Activated B cell treated with CpG ODN at 0.5 μM for 24 hours (primary cell): ENCODE measurements around the gene EIF5AL1. TPM values are rescaled to one million over a fixed set of nuclear protein-coding genes. Genes with fewer than 3 reads are reported as not detected.
"Not testable (repeated sequence)": the region's sequence is repeated elsewhere in the genome, so short reads cannot be mapped to it uniquely, and the experiment has no call there.

Source experiments
- ATAC-seq: fragments of 200-7000 bp; cut with Tn5 transposase; one replicate; pipeline ENCODE4 v1.10.0; 2021; ENCODE audit warnings: low read depth, mild to moderate bottlenecking, moderate library complexity
- CTCF ChIA-PET: fragments of 350-600 bp; sonication (Branson Sonifier 250); formaldehyde crosslinking; loops from one replicate; lab custom pipeline; 2021; ENCODE audit warnings: antibody characterized with exemption; lab: Charles Lee
- POLR2A ChIA-PET: fragments of 350-600 bp; sonication (Branson Sonifier 250); formaldehyde crosslinking; loops from one replicate; lab custom pipeline; 2021; ENCODE audit warnings: antibody characterized with exemption; lab: Charles Lee
- DNase-seq: peaks from one replicate; pipeline ENCODE4 v3.0.0; 2022
- H3K27ac Mint-ChIP-seq: one replicate; pipeline ENCODE4 v1.8.0; 2020; ENCODE audit warnings: mixed read lengths
- H3K27me3 Mint-ChIP-seq: one replicate; pipeline ENCODE4 v1.8.0; 2021; ENCODE audit warnings: mixed read lengths
- H3K36me3 Mint-ChIP-seq: one replicate; pipeline ENCODE4 v1.8.0; 2021; ENCODE audit warnings: low read depth, mixed read lengths
- H3K4me1 Mint-ChIP-seq: one replicate; pipeline ENCODE4 v1.8.0; 2021; ENCODE audit warnings: mixed read lengths
- H3K4me3 Mint-ChIP-seq: one replicate; pipeline ENCODE4 v1.8.0; 2020; ENCODE audit warnings: mild to moderate bottlenecking, mixed read lengths
- H3K9me3 Mint-ChIP-seq: one replicate; pipeline ENCODE4 v1.8.0; 2020; ENCODE audit warnings: mixed read lengths
- CTCF ChIP-seq: fragments of 200-600 bp; IDR thresholded peaks from one replicate; pipeline ENCODE4 v1.8.0; 2022; ENCODE audit warnings: antibody characterized with exemption, mild to moderate bottlenecking
- intact Hi-C: fragments of 100-400 bp; cut with micrococcal nuclease; formaldehyde crosslinking; loops from one replicate; pipeline ENCODE4 v1.15.1; 2024
- total RNA-seq: library from RNA; stranded (reverse); gene quantifications from 2 replicates; pipeline ENCODE4 v1.2.3, GENCODE V29; 2022

The EIF5AL1 gene
- total RNA-seq, 1 donor from 2014 or later, result 1.4 TPM

- ChIA-PET POLR2A (no interaction called here), CTCF (no interaction called here)
- Mint-ChIP-seq H3K27me3 (peaks cover 28% of the 10 kb centered on the region), H3K4me3 (no peak overlapping the region), H3K4me1 (no peaks in the 10 kb centered on the region), H3K9me3 (no peaks in the 10 kb centered on the region), H3K27ac (no peak overlapping the region), H3K36me3 (no peaks in the 10 kb centered on the region)
- DNase-seq (no peak), ATAC-seq (no peak)
- intact Hi-C loops, result no loop called here
- TF ChIP-seq CTCF, result no peak
These were observed 6.5 kb upstream of the EIF5AL1 start for GRCh38 chr10:79505829-79506228.

- CTCF ChIA-PET, result no interaction called here
- POLR2A ChIA-PET, result no interaction called here
- DNase-seq (no peak), ATAC-seq (no peak)
- TF ChIP-seq CTCF, result no peak
- no peaks in the 10 kb centered on the region for H3K9me3 Mint-ChIP-seq
- H3K36me3 Mint-ChIP-seq, result no peaks in the 10 kb centered on the region
- H3K27me3 Mint-ChIP-seq, result peaks cover 19% of the 10 kb centered on the region
- H3K4me3 Mint-ChIP-seq, result no peak overlapping the region
- H3K4me1 Mint-ChIP-seq, result no peaks in the 10 kb centered on the region
- H3K27ac Mint-ChIP-seq, result no peak overlapping the region
- intact Hi-C loops, result no loop called here
These were observed 4.7 kb upstream of the EIF5AL1 start for GRCh38 chr10:79507440-79508167.

DNA sequence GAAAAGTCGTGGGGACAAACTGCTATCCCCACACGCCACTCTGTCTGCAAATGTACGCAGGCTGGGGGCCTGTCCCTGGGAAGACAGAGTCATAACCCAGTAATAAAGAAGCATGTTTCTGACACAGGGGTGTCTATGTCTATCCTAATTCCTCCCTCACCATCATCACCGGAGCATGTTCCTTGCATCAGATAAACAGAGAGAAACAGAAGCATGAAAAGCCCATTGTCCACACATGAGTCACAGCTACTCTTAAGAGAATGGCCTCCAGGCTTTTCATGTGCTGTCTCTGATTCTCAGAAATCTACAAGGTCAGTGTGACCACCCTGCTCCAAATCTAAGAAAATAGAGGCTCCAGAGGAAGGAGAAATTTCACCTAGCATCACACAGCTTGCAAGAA is 4.1 kb upstream of the EIF5AL1 start:
- ATAC-seq, H3K9me3 Mint-ChIP-seq, DNase-seq, intact Hi-C loops, H3K4me1 Mint-ChIP-seq, CTCF ChIA-PET, H3K4me3 Mint-ChIP-seq, H3K36me3 Mint-ChIP-seq, POLR2A ChIA-PET, H3K27ac Mint-ChIP-seq: not testable (repeated sequence)
- peaks cover 19% of the 10 kb centered on the region for H3K27me3 Mint-ChIP-seq

DNA sequence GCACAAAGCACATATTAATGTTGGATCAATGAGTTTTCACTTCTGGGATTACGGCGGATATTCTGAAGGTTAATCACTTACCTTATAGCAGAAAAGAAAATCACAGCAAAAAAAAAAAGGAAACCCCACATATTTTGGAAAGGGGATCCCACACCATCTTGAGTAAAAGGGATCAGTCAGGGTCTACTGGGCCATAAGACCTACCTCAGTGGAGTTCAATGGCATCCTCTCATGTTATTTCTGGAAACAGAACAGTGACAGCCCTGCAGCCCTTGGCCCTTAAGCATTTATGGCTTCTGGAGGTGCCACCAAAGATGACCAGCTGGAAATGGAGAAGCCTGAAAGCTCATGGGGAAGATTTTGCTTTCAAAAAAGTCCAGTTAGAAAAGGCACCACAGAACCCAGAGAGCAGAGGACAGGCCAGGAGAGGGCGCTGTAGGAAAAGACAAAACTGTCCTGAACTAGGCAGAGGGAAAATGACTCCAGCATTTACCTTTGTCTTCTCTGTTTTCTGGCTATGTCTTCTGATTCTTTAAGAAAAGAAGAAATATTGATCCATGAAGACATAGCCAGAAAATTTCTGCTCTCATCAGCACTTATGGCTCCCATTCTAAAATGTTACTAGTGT is 2.9 kb upstream of the EIF5AL1 start:
- POLR2A ChIA-PET, H3K4me1 Mint-ChIP-seq, H3K27ac Mint-ChIP-seq, CTCF ChIA-PET, H3K9me3 Mint-ChIP-seq, DNase-seq, H3K4me3 Mint-ChIP-seq, intact Hi-C loops, H3K36me3 Mint-ChIP-seq: not testable (repeated sequence)
- ATAC-seq, result peak; percentile 34
- H3K27me3 Mint-ChIP-seq, result peaks cover 17% of the 10 kb centered on the region

DNA sequence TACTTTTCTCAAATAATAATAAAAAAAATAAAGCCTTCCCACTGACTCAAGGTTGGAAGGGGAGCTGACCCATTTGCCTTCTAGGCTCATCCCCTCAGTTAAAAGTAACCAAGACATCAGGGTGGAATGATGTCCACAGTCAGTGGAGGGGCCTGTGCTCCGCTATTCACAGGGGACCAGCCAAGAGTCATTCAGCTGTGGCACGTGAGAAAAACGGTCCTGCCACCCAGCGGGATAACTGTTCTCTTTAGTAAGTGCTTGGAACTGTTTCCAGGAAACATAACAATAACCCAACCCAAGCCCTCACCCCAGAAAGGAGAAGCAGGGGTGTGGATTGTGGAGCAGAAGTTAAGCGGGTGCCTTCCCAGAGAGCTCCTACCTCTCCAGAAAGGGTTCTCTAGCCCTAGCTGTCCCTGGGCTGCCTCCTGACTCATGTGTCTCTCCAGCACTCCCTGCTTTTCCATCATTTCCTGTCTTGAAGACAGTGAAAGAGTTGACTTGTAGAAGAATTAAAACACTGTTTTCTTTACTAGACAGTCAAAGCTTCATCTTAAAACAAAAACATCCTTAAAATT is 2.3 kb upstream of the EIF5AL1 start:
- H3K36me3 Mint-ChIP-seq, H3K9me3 Mint-ChIP-seq, DNase-seq, intact Hi-C loops, H3K27ac Mint-ChIP-seq, POLR2A ChIA-PET, ATAC-seq, CTCF ChIA-PET, H3K4me3 Mint-ChIP-seq, H3K4me1 Mint-ChIP-seq: not testable (repeated sequence)
- H3K27me3 Mint-ChIP-seq, result peaks cover 18% of the 10 kb centered on the region

DNA sequence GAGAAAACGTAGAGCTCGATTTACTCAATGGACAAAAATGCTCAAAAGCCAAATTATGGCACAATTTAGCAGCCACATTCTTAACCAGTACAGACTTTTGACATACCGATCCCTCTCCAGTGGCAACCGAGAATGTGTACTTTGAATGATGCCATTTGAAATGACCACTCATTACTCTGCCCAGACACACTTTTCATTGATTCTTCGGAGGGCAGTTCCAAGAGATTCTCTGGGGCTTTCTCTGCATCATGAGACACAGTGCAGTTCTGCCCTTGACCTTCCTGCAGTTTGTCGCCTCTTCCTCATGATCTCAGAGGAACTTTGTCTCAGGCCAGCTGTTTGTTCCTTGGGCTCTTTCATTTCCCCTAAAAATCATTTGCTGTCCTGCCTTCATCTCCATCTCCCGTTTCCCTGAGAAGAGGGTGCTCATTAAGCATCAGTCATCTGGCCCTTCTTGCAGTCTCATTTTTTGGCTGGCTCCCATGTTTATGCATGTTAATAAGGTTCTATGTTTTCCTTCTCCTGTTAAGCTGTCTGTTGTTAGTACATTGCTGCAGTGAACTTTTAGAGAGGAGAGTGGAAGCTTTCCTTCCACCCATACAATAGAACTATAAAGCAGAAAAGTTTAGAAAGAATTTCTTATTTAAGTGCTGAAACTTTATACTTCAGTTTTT is 4.3 kb downstream of the EIF5AL1 start:
- H3K27me3 Mint-ChIP-seq, ATAC-seq, H3K36me3 Mint-ChIP-seq, intact Hi-C loops, H3K4me1 Mint-ChIP-seq, H3K9me3 Mint-ChIP-seq, H3K4me3 Mint-ChIP-seq, H3K27ac Mint-ChIP-seq, CTCF ChIA-PET, POLR2A ChIA-PET, DNase-seq: not testable (repeated sequence)

DNA sequence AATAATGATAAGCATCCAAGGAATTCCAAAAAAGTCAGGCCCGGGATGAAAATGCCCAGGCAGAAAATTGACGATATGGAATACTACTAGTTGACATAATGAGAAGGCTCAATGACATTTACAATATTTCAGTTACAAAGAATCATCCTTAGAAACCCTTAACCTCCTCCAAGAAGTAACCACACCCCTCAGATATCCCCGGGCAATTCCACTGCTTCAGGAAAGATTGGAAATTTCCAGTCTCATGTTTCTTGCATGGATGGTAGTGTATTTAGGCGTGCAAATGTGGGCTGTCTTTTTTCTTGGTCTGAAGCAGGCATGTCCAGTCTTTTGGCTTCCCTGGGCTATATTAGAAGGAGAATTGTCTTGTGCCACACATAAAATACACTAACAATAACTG is 5.2 kb downstream of the EIF5AL1 start:
- H3K27ac Mint-ChIP-seq, DNase-seq, H3K9me3 Mint-ChIP-seq, ATAC-seq, H3K36me3 Mint-ChIP-seq, H3K4me3 Mint-ChIP-seq, CTCF ChIA-PET, intact Hi-C loops, POLR2A ChIA-PET, H3K4me1 Mint-ChIP-seq, H3K27me3 Mint-ChIP-seq: not testable (repeated sequence)

DNA sequence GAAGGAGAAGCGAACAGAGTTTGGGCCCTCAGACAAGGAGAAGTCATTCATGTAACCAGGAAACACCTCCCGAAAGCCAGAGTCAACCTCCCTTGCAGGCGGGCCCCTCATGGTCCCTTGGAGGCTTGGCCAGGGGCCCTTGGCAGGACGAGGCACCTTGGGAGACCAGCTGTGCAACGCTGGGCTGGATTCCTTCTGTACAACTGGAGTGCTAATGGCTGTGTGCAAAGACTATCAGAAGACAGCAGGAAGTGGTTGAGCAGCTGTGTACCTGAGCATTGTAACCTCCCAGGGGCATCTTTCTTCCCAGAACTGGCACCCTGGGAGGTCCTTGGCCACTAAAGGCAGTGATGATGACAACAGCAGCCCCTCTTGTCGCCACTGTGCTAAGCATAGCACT is 9.4 kb downstream of the EIF5AL1 start:
- ATAC-seq, POLR2A ChIA-PET, CTCF ChIA-PET, H3K36me3 Mint-ChIP-seq, H3K4me1 Mint-ChIP-seq, H3K27me3 Mint-ChIP-seq, DNase-seq, H3K4me3 Mint-ChIP-seq, H3K27ac Mint-ChIP-seq, H3K9me3 Mint-ChIP-seq, intact Hi-C loops: not testable (repeated sequence)

- DNase-seq, CTCF ChIA-PET: not testable (repeated sequence)
These were observed 10.1 kb downstream of the EIF5AL1 start for GRCh38 chr10:79522464-79522863.

More at GRCh38 chr10:79522464-79522863, 10.1 kb downstream of the EIF5AL1 start:
- H3K4me3 Mint-ChIP-seq, POLR2A ChIA-PET, H3K27me3 Mint-ChIP-seq, H3K4me1 Mint-ChIP-seq, ATAC-seq, H3K27ac Mint-ChIP-seq, H3K36me3 Mint-ChIP-seq, intact Hi-C loops, H3K9me3 Mint-ChIP-seq: not testable (repeated sequence)
